ENCODE measurements around the gene HPSE.
"Not testable (repeated sequence)": the region's sequence is repeated elsewhere in the genome, so short reads cannot be mapped to it uniquely, and the experiment has no call there.

The HPSE gene

DNA sequence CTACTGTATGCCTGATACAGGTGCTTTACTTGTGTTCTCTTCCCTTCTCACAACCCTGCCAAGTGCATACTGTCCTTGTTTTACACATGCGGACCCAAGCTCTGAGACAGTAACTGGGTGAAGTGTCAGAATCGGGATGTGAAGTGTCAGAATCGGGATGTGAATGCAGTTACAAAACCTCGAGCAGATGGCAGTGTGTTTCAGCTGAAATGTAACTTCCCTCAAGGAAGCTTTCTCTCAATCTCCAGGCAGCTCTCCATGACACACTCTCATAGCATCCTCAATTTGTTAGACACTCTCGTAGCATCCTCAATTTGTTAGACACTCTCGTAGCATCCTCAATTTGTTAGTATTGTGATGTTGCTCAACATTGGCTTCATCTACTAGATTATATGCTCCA lies 1.1 kb upstream of the HPSE start:
- H3K27me3 ChIP-seq: peaks cover 27% of the 10 kb centered on the region
- TF ChIP-seq, protein P1, sequence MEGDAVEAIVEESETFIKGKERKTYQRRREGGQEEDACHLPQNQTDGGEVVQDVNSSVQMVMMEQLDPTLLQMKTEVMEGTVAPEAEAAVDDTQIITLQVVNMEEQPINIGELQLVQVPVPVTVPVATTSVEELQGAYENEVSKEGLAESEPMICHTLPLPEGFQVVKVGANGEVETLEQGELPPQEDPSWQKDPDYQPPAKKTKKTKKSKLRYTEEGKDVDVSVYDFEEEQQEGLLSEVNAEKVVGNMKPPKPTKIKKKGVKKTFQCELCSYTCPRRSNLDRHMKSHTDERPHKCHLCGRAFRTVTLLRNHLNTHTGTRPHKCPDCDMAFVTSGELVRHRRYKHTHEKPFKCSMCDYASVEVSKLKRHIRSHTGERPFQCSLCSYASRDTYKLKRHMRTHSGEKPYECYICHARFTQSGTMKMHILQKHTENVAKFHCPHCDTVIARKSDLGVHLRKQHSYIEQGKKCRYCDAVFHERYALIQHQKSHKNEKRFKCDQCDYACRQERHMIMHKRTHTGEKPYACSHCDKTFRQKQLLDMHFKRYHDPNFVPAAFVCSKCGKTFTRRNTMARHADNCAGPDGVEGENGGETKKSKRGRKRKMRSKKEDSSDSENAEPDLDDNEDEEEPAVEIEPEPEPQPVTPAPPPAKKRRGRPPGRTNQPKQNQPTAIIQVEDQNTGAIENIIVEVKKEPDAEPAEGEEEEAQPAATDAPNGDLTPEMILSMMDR (IDR thresholded peaks at IDR 0.05): no peak
- H3K27ac ChIP-seq: peak overlapping the region; percentile 11
- H3K4me3 ChIP-seq (ENCODE audit: low read depth in 1 of 2, low read length in 1 of 2): no peak overlapping the region
- no peaks in the 10 kb centered on the region for H3K36me3 ChIP-seq
- H3K9me3 ChIP-seq: no peaks in the 10 kb centered on the region
- H3K4me1 ChIP-seq (ENCODE audit: control insufficient read depth in 1 of 2, insufficient read depth in 1 of 2, low read depth in 1 of 2, low read length in 1 of 2): peaks cover 13 to 20% of the 10 kb centered on the region in 2 experiments

DNA sequence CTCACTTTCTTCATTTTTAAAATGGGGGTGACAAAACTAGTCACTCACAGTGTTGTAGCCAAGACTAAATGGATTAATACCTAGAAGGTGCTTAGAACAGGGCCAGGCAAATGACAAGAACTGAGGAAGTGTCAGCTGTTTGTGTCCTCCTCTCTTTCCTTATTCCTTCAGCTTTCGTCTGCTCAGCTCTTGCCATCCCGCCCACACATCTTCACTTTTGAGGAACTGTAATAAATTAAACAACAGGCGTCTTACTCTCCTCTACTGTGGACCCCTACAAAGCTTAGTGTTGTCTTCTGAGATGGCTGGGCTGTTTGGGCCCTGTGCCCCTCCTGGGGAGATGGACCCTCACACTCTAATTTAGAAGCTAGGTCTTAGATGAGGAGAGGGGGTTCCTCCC lies 2.7 kb downstream of the HPSE start:
- Histone ChIP-seq H3K36me3 (no peaks in the 10 kb centered on the region), H3K4me3 (ENCODE audit: low read depth in 1 of 2, low read length in 1 of 2) (no peak overlapping the region), H3K9me3 (no peaks in the 10 kb centered on the region), H3K27ac (no peak overlapping the region), H3K4me1 (ENCODE audit: control insufficient read depth in 1 of 2, insufficient read depth in 1 of 2, low read depth in 1 of 2, low read length in 1 of 2) (peaks cover 35 to 38% of the 10 kb centered on the region in 2 experiments), H3K27me3 (peaks cover 27% of the 10 kb centered on the region)
- TF ChIP-seq, protein P1 (IDR thresholded peaks at IDR 0.05): no peak

DNA sequence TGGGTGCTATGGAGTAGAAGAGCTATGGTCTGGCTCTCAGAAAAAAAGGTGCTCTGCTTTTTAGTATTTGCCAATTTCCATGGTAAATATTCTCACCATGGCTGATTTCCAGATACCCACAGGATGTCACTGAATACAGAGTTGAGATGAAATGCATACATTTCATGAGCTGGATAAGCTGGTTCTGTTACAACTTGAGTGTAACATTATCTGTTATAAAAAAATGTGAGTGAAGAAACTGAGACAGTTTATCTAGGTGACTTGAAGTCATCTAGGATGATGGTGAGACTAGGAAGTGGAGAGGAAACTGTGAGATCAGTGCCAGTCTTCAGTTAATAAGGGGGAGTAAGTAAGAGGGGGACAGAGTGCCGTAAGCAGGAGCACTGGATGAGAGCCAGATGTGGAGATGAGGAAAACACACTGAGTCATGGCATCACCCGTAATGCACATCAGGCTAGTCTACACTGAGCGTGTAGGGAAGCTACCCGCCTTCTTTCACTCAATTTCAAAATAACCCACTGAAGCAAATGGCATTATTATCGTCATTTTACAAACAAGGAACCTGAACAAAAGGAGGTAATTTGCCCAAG lies 5.0 kb downstream of the HPSE start:
- TF ChIP-seq, protein P1 (IDR thresholded peaks at IDR 0.05): no peak

DNA sequence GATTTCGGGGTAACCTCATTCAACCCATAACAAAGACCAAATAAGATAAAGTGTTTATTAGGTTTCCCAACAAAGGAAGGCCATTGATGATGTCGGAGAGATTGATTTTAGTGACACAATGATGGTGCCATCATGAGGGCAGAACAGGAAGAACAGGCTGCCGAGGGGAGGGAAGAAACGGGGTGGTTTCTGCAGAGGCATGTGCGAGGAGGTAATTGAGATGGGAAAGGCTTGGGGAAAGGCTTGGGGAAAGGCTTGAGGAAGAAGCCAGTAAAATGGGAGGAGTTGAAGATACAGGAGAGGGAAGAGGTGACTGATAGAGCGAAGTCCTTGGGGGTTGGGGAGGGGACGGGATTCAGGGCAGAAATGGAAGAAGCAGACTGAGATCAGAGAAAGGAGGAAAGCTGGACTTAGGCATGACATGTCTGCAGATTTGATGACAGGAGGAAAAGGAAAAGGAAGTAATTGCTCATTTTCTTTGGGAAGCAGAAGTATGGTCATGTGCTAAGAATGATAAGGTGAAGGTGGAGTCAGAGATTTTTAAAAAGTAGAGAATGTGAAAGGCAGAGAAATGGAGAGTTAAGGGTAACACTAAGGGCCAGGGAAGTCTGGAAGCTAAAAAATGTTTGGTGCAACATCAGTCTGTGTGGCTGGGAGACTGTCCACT lies 6.0 kb downstream of the HPSE start:
- TF ChIP-seq, protein P1 (IDR thresholded peaks at IDR 0.05): no peak
- Histone ChIP-seq H3K4me1 (ENCODE audit: control insufficient read depth in 1 of 2, insufficient read depth in 1 of 2, low read depth in 1 of 2, low read length in 1 of 2) (peaks cover 19 to 26% of the 10 kb centered on the region in 2 experiments), H3K36me3 (no peaks in the 10 kb centered on the region), H3K27ac (no peak overlapping the region), H3K4me3 (ENCODE audit: low read depth in 1 of 2, low read length in 1 of 2) (no peak overlapping the region), H3K27me3 (peaks cover 8% of the 10 kb centered on the region), H3K9me3 (no peaks in the 10 kb centered on the region)

More for the DNA sequence above, 5.0 kb downstream of the HPSE start:
- Histone ChIP-seq H3K4me3 (ENCODE audit: low read depth in 1 of 2, low read length in 1 of 2) (no peak overlapping the region), H3K27me3 (peaks cover 16% of the 10 kb centered on the region), H3K36me3 (no peaks in the 10 kb centered on the region), H3K4me1 (ENCODE audit: control insufficient read depth in 1 of 2, insufficient read depth in 1 of 2, low read depth in 1 of 2, low read length in 1 of 2) (peaks cover 27 to 32% of the 10 kb centered on the region in 2 experiments), H3K27ac (no peak overlapping the region), H3K9me3 (no peaks in the 10 kb centered on the region)

DNA sequence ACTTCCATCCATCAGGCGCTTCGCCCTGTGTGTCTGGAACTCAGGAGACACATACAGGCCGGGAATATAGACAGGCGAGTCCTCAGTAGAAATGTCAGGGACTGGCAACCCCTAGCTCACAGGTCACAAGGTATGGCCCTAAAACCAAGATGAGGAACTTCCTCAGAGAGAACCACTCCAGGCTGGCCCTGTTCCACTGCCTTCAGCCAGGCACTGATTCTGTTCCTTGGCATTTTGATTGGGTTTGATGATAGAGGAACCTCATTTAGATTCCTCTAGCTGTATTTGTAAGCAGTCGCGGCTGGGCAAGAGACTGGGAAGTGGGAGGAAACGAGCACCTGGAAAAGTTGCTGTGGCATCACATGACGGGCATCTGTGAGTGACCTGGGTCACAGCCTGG lies 8.1 kb downstream of the HPSE start:
- Histone ChIP-seq H3K36me3 (no peaks in the 10 kb centered on the region), H3K9me3 (no peaks in the 10 kb centered on the region), H3K27ac (peak overlapping the region; percentile 43), H3K27me3 (no peaks in the 10 kb centered on the region), H3K4me1 (ENCODE audit: control insufficient read depth in 1 of 2, insufficient read depth in 1 of 2, low read depth in 1 of 2, low read length in 1 of 2) (peaks cover 35 to 43% of the 10 kb centered on the region in 2 experiments), H3K4me3 (ENCODE audit: low read depth in 1 of 2, low read length in 1 of 2) (no peak overlapping the region)
- TF ChIP-seq, protein P1 (IDR thresholded peaks at IDR 0.05): no peak

DNA sequence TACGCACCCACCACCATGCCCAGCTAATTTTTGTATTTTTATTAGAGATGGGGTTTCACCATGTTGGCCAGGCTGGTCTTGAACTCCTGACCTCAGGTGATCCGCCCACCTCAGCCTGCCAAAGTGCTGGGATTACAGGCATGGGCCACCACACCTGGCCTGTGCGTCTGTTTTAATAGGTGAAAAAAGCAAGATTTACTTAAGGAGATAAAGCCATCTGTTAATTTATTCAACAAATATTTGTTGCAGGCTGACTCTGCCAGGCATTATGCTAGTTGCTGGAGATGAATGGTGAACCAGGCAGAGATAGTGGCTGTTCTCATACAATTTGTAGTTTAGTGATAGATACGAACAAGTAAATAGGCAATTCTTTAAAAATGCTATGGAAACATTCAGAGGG lies 9.3 kb downstream of the HPSE start:
- H3K4me1 ChIP-seq (ENCODE audit: control insufficient read depth in 1 of 2, insufficient read depth in 1 of 2, low read depth in 1 of 2, low read length in 1 of 2): peaks cover 48 to 55% of the 10 kb centered on the region in 2 experiments
- H3K27me3 ChIP-seq; H3K36me3 ChIP-seq; H3K4me3 ChIP-seq (ENCODE audit: low read depth in 1 of 2, low read length in 1 of 2); H3K9me3 ChIP-seq; H3K27ac ChIP-seq: not testable (repeated sequence)
